ENCODE results near the gene COMT.

COMT gene

DNA sequence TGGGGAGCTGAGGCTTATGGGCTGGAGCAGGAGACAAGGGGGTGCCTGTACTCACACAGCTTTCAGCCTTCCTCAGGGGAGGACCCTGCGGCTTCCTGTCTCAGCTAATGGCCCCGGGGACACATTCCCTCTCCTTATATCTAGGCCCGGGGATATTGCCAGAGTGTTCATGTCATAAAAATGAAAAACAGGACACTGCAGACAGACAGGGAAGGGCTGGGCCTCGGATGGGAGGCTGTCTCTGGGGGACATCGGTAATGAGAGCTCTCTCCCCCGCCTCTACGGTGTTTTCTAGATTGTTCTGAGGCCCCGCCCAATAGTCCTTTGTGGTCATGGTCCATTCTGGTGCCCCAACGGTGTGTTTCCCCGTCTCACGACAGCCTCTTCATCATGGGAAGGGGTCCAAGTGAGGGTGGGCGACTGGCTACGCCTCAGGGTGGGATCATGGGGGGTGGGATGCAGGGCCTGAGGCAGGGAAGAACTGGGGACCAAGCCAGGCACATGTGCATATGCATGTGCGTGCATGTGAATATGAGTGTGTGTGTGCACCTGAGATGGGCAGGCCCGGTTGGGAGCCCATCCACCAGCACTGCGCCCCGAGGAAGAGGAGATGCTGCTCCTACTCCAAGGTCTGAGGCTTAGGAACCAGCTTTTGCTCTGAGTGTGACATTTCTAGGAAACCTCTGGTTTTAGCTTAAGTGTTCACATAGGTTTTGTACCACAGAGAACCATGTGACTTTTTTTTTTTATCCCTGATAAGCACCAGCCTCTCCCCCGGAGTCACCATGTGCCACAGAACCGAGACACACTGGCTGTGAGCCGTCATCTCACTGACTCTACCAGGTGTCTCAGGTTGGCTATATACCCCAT lies 69.8 kb downstream of the COMT start:
- no peak for DNase-seq (ENCODE audit: low spot score)

DNA sequence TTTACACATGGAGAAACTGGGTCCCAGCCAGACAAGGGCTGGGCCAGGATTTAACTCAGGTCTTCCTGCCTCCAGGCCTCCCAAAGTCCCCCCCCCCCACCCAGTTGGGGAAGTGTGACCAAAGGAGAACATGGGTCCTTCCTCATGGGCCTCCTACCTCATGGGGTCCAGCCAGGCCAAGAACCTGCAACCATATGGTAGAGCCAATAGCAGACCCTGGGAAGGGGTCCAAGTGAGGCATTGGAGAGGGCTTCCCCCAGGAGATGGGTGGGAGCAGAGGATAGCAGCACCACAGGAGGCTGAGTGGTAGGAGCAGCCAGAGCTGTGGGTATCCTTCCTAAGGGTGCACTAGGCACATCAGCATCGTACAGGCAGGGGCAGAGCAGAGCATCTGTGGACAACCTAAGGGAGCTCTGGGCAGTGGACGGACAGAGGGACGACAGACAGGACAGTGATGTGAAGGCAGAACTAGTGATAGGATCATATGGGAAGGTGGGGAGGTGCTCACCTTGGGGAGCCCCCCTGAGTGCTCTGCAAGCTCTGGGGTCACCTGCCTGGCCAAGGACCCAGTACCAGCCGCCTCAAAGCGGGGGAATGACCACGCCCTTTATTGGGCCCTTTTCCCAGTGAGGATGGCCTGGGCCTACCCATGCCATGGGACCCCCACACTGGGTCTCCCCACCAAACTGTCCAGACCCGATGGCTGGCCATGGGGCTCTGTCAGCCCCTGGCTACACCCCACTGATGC lies 70.6 kb downstream of the COMT start:
- DNase-seq (ENCODE audit: low spot score) = no peak

DNA sequence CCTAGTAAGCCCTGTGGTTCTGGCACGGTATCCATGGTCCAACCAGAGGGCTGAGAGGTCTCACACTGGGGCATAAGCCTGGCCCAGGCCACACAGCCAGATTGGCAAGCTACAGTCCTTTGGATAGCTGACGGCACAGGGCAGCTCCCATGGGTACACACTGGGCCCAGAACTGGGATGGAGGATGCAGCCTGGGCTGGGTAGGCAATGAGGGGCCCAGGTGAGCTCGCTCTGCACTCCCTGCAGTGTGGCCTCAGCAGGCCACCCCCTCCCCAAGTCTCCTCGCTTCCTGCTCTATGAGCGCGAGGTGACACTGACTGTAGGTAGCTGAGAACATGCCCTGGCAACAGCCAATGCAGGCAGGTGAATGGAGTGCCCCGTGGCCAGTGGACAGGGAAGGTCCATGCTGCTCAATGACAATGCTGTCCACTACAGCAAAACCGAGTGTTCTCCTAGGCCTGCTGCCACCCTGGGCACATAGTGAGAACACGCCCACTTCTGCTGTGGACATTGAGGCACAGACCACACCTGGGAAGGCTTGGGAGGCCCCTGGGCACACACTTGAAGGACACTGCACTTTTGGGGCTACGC lies 71.3 kb downstream of the COMT start:
- DNase-seq (ENCODE audit: low spot score) = no peak

DNA sequence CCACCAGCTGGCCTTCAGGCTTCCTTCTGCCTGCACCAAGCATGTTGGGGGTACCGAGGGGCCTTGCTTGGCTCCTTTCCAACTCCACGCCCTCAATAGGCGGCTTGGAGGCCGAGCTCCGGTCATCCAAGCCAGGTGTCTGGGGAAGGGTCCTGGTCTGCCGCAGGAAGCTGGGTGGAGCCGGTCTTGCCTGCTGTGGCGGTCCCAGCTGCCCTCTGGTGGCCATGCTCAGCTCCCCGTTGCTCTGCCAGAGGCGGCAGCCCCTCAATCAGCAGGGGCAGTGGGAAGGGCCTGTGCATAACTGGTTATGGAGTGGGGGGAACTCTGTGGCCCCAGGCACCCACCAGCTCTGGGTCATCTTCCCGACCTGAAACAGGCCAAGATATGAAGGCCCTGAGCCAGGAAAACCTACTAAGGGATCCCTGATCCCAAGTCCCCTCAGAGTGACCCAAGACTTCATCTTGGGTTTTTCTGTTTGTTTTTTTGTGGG lies 71.9 kb downstream of the COMT start:
- DNase-seq (ENCODE audit: low spot score) = peak; percentile 67

DNA sequence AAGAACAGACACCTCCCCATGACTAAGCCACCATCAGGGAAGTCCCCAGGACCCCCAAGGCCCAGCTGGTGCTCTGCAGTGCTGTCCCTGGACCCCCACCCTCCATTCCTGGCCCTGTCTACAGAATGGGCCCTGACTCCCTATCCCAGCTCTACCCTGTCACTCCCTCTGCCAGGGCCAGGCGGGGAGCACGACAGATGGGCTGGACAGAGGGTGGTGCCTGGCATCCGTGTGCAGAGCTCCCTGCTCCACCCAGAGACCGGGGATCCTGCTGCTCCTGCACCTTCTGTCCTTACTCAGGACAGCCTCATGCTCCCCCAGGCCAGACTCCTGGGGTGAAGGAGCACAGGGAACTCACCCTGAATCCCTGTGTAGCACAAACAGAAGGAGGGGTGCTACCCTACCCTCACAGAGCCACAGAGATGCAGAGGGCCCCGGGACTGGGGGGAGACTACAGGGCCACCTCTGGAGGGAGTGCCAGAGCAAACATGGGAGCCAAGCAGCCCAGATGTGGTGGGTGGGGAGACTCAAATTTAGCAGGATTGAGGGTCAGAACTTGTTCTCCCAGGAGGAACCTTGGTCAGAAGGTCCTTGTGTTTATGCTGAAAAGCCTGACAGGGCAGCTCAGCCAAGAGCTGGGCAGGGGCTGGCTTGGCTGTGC lies 73.1 kb downstream of the COMT start:
- DNase-seq (ENCODE audit: low spot score) = peak; percentile 62

DNA sequence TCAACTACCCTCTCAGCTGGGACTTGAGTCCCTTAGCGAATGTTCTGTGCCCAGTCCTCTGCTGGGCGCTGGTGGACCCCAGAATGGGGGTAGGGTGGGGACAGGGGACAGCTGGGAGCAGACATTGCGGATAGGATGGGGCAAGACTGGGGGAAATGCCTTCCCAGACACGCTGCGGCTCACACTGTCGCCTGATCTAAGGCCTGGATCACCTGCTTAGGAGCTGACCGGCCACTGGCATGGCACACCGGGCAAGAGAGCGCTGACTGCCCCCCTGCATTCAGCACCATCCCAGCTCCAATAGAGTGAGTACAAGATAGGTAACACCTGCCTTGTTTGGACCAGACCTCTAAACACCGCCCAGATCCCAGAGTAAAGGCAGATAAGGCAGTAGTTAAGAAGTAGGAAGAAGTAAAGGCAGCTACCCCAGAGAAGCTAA lies 73.6 kb downstream of the COMT start:
- no peak for DNase-seq (ENCODE audit: low spot score)

DNA sequence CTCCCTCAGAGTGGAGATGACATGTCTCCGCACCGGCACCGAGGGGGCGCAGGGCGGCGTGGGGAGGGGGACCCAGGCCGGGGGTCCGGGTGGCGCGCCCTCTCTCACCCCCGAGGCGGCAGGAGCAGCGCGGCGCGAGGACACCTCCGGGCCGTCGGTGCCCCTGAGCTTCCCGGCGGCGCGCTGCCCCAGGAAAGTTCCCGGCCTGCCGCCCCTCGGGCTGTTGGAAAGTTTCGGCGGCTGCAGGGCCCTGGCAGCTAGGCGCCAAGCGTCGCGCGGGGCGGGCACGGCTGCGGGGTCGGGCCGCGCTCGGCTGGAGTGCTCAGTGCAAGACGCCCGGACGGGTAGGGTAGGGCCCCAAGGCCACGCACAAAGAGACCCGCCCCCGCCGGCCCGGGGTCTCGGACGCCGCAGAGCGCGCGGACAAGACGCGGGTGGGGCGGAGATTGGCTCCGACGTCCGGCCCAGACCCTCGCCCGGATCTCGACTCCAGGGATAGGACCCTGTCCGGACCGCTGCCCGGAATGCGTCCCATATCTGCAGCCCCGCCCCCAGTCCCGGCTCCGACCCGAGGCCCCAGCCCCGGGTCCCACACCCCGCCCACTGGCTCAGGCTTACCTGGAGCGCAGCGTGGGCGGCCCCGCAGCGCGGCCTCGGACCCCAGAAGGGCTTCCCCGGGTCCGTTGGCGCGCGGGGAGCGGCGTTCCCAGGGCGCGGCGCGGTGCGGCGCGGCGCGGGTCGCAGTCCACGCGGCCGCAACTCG lies 74.6 kb downstream of the COMT start:
- peak; percentile 31 for DNase-seq (ENCODE audit: low spot score)

DNA sequence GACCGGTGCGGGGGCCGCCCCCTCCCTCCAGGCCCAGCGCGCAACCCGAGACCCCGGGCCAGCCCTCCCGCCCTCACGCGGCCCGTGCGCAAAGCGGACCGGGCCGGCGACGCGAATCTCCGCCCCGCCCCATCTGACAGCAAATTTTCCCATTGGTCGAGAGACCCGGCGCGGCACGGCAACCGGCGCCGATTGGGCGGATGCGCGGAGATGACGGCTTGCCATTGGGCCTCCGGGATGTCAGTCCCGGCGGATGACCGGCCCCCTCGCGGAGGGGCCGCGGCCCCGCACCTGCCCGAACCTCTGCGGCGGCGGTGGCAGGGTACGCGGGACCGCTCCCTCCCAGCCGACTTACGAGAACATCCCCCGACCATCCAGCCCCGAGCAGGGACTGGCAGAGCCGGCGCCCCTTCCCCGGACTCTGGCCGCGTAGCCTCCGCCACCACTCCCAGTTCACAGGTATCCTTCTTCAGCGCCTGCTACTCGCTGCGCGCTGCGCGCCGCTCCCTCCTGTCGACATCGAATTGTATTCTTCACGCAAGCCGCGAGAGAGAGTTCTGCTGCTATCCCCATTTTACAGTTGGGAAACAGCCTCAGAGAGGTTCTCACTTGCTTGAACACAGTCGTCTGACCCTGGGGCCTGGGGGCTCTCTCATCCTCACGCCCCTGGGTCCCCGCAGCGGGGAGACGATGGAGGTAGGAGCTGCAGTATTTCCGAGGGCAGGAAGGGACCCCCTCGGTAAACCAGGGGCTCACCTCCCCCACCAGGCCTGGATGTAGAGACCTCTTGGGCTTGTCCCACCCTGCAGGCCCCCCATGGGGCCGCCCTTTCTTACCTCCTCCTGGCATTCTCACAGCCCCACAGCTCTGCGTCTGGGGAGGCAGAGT lies 75.4 kb downstream of the COMT start, which contains the start of gene ARVCF:
ARVCF (minus strand) TSS at position 90 of the 888 bp plus-strand sequence. CDS start 26,029 bp downstream, outside the sequence.
- peak; percentile 93 for DNase-seq (ENCODE audit: low spot score)

DNA sequence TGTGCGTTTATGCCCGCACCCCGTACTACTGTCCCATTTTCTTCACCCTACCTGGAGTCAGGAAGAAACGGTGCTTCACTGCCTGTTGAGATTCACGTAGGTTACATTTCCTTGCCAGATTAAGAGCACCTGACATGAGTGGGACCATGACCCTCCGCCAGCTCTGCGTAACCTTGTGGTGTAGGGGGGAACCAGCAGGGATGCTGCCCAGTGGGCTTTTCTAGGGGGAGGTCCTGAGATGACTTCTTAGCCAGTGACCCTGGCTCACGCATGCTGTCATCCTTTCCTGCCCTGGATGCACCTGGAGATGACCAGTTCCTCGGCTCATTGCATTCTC lies 76.0 kb downstream of the COMT start:
- DNase-seq (ENCODE audit: low spot score) = no peak

DNA sequence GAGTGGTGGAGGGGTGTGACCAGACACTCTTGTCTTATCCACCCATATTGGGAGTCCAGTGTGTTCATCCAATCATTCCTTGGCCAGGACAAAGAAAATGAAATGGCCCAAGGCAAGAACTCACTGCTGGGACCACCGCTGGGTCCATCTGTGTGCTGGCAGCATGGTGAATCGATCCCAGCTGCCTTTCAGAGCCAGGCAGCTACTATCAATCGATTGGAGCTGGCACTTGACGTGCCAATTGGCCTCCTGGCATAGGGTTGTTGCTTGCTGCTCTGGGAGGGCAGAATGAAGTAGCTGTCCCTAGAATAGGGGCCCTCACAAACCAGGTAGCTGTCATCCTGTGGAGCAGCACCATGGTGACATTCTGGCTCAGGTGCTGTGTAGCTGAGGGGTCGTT lies 76.4 kb downstream of the COMT start:
- DNase-seq (ENCODE audit: low spot score) = no peak
